OCI-LY1 (cell line): ENCODE results near the gene DSC2.

Source experiments
- H2AFZ ChIP-seq: fragments of 200-600 bp; sonication (generic), shearing (Covaris generic); 2 replicates; pipeline ENCODE4 v1.6.0; 2014; ENCODE audit warnings: antibody characterized with exemption, mild to moderate bottlenecking, low read length
- H3F3A ChIP-seq: fragments of 200-600 bp; sonication (generic), shearing (Covaris generic); 2 replicates; pipeline ENCODE4 v1.6.0; 2014; ENCODE audit warnings: mild to moderate bottlenecking, antibody characterized with exemption, low read length, moderate library complexity; ENCODE audit not compliant: insufficient read depth
- H3K27ac ChIP-seq: fragments of 200-600 bp; sonication (generic); 2 replicates; pipeline ENCODE4 v1.5.1; 2014; ENCODE audit warnings: low read length, mixed run types, mild to moderate bottlenecking, low read depth; ENCODE audit not compliant: poor library complexity, severe bottlenecking
- H3K27me3 ChIP-seq: fragments of 200-600 bp; sonication (generic); 2 replicates; pipeline ENCODE4 v1.6.0; 2014; ENCODE audit warnings: antibody characterized with exemption, mild to moderate bottlenecking, low read length, moderate library complexity; ENCODE audit not compliant: insufficient read depth
- H3K36me3 ChIP-seq: fragments of 200-600 bp; sonication (generic); 2 replicates; pipeline ENCODE4 v1.6.1; 2014; ENCODE audit warnings: mild to moderate bottlenecking, antibody characterized with exemption, low read length, moderate library complexity, mixed read lengths; ENCODE audit not compliant: insufficient read depth
- H3K4me1 ChIP-seq: fragments of 200-600 bp; sonication (generic); 2 replicates; pipeline ENCODE4 v1.5.1; 2014; ENCODE audit warnings: mild to moderate bottlenecking, low read length, moderate library complexity; ENCODE audit not compliant: insufficient read depth, severe bottlenecking
- H3K4me2 ChIP-seq: fragments of 200-600 bp; sonication (generic), shearing (Covaris generic); 2 replicates; pipeline ENCODE4 v1.6.1; 2014; ENCODE audit warnings: low read length
- H3K4me3 ChIP-seq: fragments of 200-600 bp; sonication (generic); 2 replicates; pipeline ENCODE4 v1.5.1; 2014; ENCODE audit warnings: low read length, low read depth, mild to moderate bottlenecking, mixed read lengths; ENCODE audit not compliant: poor library complexity, severe bottlenecking
- H3K79me2 ChIP-seq: fragments of 200-600 bp; shearing (Covaris generic); 2 replicates; pipeline ENCODE4 v1.6.1; 2016; ENCODE audit warnings: mixed run types, low read length, mixed read lengths; ENCODE audit not compliant: insufficient read depth
- H3K9ac ChIP-seq: fragments of 200-600 bp; sonication (generic), shearing (Covaris generic); 2 replicates; pipeline ENCODE4 v1.6.1; 2014; ENCODE audit warnings: mild to moderate bottlenecking, low read length, mixed read lengths
- H3K9me2 ChIP-seq: fragments of 200-600 bp; sonication (generic), shearing (Covaris generic); 2 replicates; pipeline ENCODE4 v1.6.1; 2014; ENCODE audit warnings: low read depth, mild to moderate bottlenecking, low read length, mixed read lengths
- H3K9me3 ChIP-seq: fragments of 200-600 bp; shearing (Covaris generic); 2 replicates; pipeline ENCODE4 v1.6.1; 2014; ENCODE audit warnings: low read length, mixed read lengths
- H4K20me1 ChIP-seq: fragments of 200-600 bp; sonication (generic), shearing (Covaris generic); 2 replicates; pipeline ENCODE4 v1.6.0; 2016; ENCODE audit warnings: mild to moderate bottlenecking, low read length; ENCODE audit not compliant: insufficient read depth
- CTCF ChIP-seq: fragments of 200-600 bp; sonication (generic), shearing (Covaris generic); IDR thresholded peaks from 2 replicates; pipeline ENCODE4 v1.5.1; 2017; ENCODE audit warnings: mild to moderate bottlenecking, antibody characterized with exemption, low read length, moderate library complexity, mixed read lengths
- EZH2 ChIP-seq: fragments of 200-600 bp; sonication (generic), shearing (Covaris generic); IDR thresholded peaks from 2 replicates; pipeline ENCODE4 v1.8.0; 2017; ENCODE audit warnings: borderline replicate concordance, mixed run types, mild to moderate bottlenecking, antibody characterized with exemption, low read length, moderate library complexity, mixed read lengths

DSC2 gene

GRCh38 chr18:31102941-31103340 lies 720 bp upstream of the DSC2 start:
- Histone ChIP-seq H3K4me3 (no peak overlapping the region), H3K9me2 (no peaks in the 10 kb centered on the region), H3K27ac (no peak overlapping the region), H3K4me2 (no peak overlapping the region), H3K9ac (no peak overlapping the region), H3K9me3 (no peaks in the 10 kb centered on the region), H3K4me1 (no peaks in the 10 kb centered on the region), H3K36me3 (no peaks in the 10 kb centered on the region), H4K20me1 (no peaks in the 10 kb centered on the region), H3K27me3 (no peaks in the 10 kb centered on the region), H3F3A (no peaks in the 10 kb centered on the region), H2AFZ (no peak overlapping the region), H3K79me2 (no peaks in the 10 kb centered on the region)
- no peak for TF ChIP-seq CTCF
- no peak for TF ChIP-seq EZH2

DNA sequence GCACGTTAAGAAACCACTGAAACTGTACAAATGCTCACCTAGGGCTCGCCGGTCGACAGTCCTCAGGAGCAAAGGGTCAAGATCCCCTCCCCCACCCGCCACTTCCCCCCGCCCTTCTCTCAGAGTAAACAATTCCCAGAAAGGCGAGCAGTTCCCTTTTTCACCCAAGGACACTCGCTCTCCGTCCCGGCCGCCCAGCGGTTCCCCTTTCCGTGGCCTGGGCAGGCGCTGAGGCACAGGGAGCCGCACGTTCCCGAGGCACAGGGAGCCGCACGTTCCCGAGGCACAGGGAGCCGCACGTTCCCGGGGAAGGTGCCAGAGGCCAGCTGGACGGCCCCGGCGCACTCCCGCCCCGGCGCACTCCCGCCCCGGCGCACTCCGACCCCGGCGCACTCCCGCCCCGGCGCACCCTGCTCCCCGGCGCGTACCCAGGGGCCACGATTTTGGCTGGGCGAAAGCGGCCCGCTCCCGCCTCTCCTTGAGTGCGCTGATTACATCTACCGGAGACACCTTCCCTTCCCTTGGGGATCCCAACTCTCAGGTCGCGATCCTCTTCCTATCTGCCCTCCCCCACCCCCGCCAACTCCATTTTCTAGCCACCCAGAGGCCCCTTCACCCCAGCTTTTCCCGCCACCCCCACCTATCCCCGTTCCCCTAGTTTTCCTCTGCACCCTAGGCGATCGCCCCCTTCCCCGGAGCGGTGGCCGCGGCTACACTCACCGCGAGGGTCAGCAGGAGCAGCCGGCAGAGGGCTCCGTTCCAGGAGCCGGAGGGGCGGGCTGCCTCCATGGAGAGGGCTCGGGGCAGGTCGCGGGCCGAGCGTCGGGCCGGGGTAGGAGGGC lies 817 bp downstream of the DSC2 start:
- Histone ChIP-seq H3K4me3 (no peak overlapping the region), H3K4me2 (no peak overlapping the region), H4K20me1 (no peaks in the 10 kb centered on the region), H3K4me1 (no peaks in the 10 kb centered on the region), H3K27me3 (no peaks in the 10 kb centered on the region), H3K9ac (no peak overlapping the region), H2AFZ (no peak overlapping the region), H3F3A (no peaks in the 10 kb centered on the region), H3K27ac (no peak overlapping the region), H3K36me3 (no peaks in the 10 kb centered on the region), H3K79me2 (no peaks in the 10 kb centered on the region), H3K9me2 (no peaks in the 10 kb centered on the region), H3K9me3 (no peaks in the 10 kb centered on the region)
- TF ChIP-seq EZH2 = no peak
- no peak for TF ChIP-seq CTCF

DNA sequence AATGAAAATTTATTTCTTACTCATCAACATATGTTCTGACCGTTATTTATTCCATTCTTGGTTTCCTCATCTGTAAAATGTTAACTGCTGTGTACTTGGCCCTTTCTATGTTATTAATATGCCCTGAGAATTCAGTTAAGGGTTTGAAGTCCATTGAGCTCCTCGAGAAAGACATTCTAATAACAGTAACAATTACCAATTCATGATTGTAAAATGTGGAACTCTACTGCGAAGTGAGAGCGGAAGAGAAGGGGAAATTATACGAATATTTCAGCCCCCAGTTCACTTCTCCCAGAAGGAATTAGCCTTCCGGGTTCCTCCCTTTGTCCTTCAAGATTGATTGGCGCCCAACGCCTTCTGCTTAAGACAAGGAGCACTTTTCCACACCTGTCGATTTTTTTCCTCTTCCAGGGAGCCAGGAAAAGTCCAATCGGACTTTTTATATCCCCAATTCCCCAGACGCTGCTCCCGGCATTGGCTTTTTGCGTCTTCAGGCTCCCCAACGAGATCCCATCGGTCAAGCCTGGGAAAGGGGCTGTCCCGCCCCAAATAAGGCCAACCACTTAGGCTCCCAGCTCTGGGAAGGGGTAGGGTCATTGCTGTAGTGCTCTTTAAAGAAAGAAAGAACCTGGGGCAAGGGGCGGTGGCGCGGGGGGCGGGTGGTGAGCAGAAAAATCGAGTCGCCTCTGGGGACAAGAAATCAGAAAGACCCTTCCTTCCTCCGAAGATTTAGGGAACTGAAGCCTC lies 1.6 kb downstream of the DSC2 start:
- Histone ChIP-seq H3K9me2 (no peaks in the 10 kb centered on the region), H3F3A (no peaks in the 10 kb centered on the region), H3K36me3 (no peaks in the 10 kb centered on the region), H3K27me3 (no peaks in the 10 kb centered on the region), H2AFZ (no peak overlapping the region), H3K9me3 (no peaks in the 10 kb centered on the region), H3K4me3 (no peak overlapping the region), H3K4me1 (no peaks in the 10 kb centered on the region), H3K4me2 (no peak overlapping the region), H3K9ac (no peak overlapping the region), H4K20me1 (no peaks in the 10 kb centered on the region), H3K27ac (no peak overlapping the region), H3K79me2 (no peaks in the 10 kb centered on the region)
- TF ChIP-seq EZH2 = no peak
- TF ChIP-seq CTCF = no peak
